ENCODE results near the gene WDR44. TPM values are rescaled to one million over a fixed set of nuclear protein-coding genes. Genes with fewer than 3 reads are reported as not detected.
"Not testable (repeated sequence)": the region's sequence is repeated elsewhere in the genome, so short reads cannot be mapped to it uniquely, and the experiment has no call there.

The WDR44 gene, protein sequence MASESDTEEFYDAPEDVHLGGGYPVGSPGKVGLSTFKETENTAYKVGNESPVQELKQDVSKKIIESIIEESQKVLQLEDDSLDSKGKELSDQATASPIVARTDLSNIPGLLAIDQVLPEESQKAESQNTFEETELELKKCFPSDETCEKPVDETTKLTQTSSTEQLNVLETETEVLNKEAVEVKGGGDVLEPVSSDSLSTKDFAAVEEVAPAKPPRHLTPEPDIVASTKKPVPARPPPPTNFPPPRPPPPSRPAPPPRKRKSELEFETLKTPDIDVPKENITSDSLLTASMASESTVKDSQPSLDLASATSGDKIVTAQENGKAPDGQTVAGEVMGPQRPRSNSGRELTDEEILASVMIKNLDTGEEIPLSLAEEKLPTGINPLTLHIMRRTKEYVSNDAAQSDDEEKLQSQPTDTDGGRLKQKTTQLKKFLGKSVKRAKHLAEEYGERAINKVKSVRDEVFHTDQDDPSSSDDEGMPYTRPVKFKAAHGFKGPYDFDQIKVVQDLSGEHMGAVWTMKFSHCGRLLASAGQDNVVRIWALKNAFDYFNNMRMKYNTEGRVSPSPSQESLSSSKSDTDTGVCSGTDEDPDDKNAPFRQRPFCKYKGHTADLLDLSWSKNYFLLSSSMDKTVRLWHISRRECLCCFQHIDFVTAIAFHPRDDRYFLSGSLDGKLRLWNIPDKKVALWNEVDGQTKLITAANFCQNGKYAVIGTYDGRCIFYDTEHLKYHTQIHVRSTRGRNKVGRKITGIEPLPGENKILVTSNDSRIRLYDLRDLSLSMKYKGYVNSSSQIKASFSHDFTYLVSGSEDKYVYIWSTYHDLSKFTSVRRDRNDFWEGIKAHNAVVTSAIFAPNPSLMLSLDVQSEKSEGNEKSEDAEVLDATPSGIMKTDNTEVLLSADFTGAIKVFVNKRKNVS
- 15.3 and 15.9 TPM in 2 replicates for total RNA-seq

DNA sequence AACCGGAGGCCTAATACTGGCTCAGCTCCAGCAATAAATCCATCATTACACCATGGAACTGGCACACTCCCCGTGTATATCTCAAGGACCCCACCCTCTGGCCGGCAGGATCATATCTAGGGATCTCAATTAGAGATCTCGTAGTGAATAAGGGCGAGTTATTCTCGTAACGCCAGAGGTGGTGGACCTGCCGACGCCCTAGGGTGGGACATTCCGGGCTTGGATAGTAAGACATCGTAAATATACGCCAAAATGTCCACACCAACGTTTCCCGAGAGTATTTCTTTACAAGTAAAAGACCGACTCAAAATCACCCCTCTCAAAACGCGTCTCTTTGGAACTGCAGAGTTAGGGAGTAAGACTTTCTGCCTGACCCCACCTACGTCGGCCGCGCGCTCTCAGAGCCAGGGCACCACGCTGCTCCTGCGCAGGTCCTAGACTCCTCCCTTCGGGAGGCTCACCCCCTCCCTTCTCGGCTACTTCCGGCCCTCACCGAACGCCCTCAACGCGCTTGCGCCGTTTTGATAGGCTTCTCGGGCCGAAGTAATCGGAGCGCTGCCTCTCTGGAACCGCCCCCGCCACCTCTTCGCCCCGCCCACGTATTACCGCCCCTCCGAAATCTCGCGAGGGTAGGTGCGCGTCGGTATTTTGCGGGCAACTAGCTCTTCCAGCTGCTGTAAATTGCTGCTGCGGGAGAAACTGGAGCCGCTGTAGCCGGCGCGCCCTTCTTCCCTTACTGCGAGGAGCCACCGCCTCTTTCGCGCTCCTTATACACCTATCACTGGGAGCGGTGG, at the start of gene WDR44:
WDR44 (plus strand) TSS at position 643 of the 794 bp plus-strand sequence. CDS start 398 bp downstream, outside the sequence.
- intact Hi-C loops (cut with micrococcal nuclease) = loop anchor here (1.0 to 10.0 kb wide), 9 partner anchors 97 to 1597 kb away; partner anchors contain the start of genes DOCK11, NDUFA1, NKAP and PGRMC1

DNA sequence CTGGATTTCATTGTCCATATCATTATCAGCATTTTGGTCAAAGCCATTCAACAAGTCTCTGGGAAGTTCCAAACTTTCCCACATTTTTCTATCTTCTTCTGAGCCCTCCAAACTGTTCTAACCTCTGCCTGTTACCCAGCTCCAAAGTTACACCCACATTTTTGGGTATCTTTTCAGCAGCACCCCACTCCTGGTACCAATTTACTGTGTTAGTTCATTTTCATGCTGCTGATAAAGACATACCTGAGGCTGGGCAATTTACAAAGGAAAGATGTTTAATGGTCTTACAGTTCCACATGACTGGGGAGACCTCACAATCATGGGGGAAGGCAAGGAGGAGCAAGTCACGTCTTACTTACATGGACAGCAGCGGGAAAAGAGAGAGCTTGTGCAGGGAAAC, 40.1 kb upstream of the WDR44 start:
- intact Hi-C loops (cut with micrococcal nuclease) = not testable (repeated sequence)

DNA sequence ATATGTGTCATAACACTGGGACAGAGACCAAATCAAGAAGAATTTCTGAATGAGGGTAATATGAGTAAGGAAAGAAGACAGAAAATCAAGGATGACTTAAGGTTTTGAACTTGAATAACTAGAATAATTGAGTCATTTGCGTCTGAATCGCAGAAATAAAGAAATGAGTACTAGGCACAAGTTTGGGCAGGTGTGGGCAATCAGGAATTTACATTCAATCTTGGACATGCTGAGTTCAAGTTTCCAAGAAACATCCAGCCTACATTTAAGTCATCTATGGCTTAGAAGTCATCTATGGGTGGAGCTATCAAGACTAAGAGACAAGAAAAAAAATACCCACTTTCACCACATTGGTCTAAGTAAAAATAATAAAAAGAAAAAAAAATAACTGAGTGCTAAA, 30.4 kb upstream of the WDR44 start:
- intact Hi-C loops (cut with micrococcal nuclease) = no loop called here

DNA sequence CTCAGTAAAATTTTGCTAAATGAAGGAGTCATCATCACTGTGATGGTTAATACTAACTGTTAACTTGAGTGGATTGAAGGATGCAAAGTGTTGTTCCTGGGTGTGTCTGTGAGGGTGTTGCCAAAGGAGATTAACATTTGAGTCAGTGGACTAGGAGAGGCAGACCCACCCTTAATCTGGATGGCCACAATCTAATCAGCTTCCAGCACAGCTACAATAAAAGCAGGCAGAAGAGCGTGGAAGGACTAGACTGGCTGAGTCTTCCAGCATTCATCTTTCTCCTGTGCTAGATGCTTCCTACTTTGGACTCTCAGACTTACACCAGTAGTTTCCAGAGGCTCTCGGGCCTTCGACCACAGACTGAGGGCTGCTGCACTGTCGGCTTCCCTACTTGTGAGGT, 21.3 kb upstream of the WDR44 start:
- intact Hi-C loops (cut with micrococcal nuclease) = no loop called here

DNA sequence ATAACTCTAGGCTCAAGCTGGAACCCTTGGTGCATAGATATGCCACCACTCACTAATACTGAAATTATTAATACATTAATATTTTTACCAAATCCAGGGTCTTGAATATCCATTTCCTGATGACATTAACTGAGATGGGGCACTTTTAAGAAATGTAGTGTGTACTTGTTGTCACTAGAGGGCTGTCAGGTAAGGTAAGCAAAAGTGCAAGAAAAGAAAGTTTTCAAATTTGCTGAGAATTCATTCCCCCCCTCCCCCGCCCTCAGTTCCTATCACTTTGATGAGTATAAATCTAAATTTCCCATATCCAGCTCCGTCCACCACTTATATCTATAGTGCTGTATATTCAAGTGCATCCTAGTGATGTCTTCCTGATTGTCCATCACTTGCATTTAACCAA, 20.5 kb upstream of the WDR44 start:
- intact Hi-C loops (cut with micrococcal nuclease) = loop anchor here (1.0 to 5.0 kb wide), 2 partner anchors 276 to 482 kb away; no protein-coding TSS in a partner anchor

DNA sequence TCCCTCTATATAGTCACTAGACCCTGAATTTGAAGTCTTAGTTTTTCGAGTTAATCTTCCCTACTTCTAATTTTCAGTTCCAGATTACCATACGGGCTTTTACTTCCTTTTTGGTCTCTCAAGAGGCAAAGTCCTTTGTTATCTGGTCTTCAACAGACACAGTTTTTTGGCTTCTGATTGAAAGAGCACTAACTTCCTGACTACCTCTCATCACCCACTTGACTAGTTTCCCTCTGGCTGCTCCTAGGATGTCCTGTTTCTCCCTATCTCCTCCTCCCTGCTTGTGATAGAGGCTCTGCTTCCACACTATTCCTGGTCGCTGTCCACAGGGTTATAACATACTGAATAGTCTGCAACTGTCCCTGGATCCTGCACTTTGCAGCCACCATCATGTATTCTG, 16.7 kb upstream of the WDR44 start:
- intact Hi-C loops (cut with micrococcal nuclease) = loop anchor here (5.0 kb wide), 1 partner anchor 478 kb away; no protein-coding TSS in a partner anchor

DNA sequence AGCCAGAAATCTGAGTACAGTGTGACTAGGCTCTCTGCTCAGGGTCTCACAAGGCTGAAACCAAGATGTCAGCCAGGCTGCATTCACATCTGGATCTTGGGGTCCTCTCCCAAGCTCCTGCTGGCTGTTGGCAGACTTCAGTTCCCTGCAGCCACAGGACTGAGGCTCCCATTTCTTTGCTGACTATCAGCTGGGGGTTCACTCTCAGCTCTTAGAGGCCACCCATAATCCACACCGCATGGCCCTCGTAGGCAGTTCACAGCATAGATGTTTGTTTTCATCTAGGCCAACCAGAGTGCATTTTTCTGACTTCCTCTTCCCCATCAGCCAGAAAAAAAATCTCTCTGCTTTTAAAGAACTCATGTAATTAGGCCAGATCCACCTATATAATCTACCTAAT, 8.2 kb upstream of the WDR44 start:
- intact Hi-C loops (cut with micrococcal nuclease) = no loop called here

DNA sequence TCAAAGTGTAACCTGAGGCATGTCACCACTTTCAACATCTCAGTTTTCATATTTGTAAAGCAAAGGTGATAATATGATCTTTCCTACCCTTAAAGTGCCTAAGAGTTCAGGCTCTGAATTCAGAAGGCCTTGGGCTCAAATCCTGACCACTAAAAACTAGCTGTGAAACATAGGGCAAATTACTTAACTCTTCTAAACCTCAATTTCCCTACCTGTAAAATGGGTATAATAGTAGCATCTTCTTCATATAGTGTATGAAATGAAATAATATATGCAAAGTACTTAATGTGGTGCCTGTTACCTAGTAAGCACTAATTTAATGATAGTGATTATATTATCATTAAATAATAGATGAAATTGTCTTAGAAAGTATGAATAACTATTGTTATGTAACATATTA, 7.0 kb upstream of the WDR44 start:
- intact Hi-C loops (cut with micrococcal nuclease) = no loop called here

DNA sequence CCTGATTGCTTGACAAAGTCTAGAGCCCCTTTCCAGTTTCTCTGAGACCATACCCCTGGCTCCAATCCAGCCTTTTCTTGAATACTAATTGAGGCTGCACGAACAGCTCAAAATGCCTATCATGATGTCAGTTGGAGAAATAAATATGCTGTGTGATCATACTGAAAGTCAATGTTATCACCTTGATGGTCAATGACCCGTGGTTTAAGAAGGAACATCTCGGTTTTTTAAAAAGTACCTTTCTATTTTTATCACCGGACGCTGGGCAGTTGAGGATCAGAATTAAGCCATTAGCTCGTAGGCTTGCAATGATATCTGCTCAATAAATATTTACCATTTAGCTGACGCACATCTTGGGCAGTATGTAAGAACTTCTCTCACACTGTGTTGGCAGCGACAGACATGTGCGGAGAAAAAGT, 852 bp upstream of the WDR44 start:
- intact Hi-C loops (cut with micrococcal nuclease) = loop anchor here (5.0 to 10.0 kb wide), 4 partner anchors 257 to 1597 kb away; partner anchors contain the start of genes NDUFA1, NKAP, RNF113A and SLC25A5

DNA sequence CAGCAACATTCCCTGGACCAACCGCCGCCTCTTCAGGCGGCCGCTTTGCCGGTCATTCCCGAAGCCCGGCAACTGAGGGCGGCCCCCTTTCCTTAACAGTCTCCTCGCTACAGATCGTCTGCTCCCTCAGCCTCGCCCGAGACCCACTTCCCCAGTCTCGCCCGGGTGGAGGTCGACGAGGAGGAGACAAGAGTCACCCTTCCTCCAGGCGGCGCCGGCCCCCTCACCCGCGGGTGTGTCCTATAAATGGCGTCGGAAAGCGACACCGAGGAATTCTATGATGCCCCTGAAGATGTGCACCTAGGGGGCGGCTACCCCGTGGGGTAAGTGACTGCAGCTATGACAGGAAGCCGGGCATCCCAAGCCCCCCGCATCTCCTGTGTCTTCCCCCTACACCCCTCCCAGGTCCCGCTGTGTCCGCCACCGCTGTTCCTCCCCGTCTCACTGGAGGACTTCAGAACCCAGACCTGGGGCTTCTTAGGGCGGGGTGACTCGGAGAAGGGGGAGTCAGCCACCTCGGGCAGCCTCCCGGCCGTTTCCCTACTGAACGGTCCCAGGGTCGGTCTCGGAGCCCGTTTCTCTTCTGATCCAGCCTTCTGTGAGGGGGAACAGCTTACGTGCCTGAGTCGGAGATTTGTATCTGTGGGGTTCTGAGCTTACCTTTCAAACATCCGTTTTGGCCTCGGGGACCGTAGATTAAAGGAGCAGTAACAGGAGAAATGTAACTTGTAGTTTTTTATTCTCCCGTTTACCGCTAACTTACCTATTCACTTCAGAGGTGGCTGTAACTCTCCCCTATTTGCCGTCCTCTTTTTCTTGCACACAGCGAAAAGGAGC, 570 bp downstream of the WDR44 start:
- intact Hi-C loops (cut with micrococcal nuclease) = loop anchor here (1.0 to 10.0 kb wide), 9 partner anchors 96 to 1596 kb away; partner anchors contain the start of genes DOCK11, NDUFA1, NKAP and PGRMC1

DNA sequence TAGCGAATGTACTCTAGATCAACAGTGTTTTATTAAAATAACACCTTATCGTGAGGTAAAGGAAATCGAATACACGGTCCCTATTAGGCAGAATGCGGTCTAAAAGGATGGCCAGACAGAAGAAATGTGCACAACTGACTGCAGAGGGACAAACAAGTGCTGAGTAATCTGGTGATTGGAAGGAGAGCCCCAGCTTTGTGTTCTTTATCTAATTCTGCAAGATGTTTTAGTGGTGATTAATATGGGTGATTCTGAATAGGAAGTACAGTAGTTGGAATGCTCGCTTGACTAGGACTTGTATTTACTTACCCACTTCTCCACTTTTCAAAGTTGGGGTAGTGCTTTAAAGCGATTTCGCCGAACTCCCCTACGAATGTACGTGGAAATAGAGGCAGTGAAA, 1.2 kb downstream of the WDR44 start:
- intact Hi-C loops (cut with micrococcal nuclease) = loop anchor here (2.0 to 10.0 kb wide), 7 partner anchors 96 to 1595 kb away; partner anchors contain the start of genes NDUFA1, NKAP, RNF113A and SLC25A5

DNA sequence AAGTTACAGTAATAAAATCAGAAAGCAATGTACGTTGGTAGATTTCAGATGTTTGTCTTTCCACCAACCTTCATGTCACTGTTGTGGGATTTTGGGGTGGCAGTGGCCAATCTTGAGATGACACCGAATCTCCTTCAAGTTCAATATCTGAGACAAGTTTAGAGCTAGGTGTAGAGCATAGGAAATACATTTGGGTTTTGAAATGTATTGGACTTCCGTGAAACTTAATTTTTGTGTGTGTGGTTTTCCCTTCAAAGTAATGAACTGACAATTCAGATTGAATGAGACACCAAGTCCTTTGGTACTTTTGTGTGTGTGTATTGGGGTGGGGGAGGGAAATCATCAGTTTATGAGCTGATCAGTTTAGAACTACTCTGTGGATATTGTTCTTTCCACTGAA, 1.8 kb downstream of the WDR44 start:
- intact Hi-C loops (cut with micrococcal nuclease) = loop anchor here (2.0 to 10.0 kb wide), 8 partner anchors 45 to 1595 kb away; partner anchors contain the start of genes NDUFA1, NKAP, RNF113A and SLC25A5

DNA sequence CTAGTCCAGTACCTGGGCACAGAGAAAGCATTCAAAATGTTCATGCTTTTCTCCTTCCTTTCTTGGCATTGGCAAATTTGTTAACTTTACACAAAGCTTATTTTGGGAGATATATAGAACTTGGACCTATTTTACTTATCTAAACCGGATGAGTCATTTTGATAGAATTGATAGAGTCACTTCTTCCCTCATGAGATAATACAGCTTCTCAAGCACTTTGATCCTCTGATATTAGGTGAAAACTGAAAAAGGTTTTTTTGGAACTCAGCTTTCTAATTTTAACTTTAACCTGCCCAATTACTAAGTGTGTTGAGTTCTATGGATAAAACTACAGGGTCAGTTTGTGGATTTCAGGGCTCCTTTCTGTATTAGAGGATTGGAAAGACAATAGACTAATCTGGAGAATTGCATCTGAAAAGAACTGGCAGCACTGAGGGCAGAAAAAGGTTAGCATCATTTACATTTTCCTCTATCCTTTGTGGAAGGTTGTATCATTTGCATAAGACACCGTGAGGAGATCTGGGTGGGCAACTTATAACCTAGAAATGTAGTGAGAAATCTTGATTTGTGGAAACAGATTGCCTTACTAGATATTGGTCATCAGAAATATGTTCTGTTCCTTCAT, 2.4 kb downstream of the WDR44 start:
- intact Hi-C loops (cut with micrococcal nuclease) = loop anchor here (2.0 to 10.0 kb wide), 5 partner anchors 45 to 1594 kb away; partner anchors contain the start of genes NDUFA1, NKAP, RNF113A and SLC25A5

DNA sequence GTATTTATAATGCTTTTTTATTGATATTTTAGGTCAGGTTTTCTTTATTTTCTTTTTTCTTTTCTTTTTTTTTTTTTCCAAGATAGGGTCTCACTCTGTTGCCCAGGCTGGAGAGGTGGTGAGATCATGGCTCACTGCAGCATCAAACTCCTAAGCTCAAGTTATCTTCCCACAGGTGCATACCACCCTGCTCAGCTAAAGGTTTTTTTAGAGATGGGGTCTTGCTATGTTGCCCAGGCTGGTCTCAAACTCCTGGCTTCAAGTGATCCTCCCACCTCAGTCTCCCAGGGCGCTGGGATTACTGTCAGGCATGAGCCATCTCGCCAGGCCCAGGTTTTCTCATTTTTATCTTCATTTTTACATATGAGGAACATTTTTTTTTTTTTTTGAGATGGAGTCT, 3.3 kb downstream of the WDR44 start:
- intact Hi-C loops (cut with micrococcal nuclease) = loop anchor here (2.0 to 10.0 kb wide), 5 partner anchors 44 to 1593 kb away; partner anchors contain the start of genes NDUFA1, NKAP, RNF113A and SLC25A5

DNA sequence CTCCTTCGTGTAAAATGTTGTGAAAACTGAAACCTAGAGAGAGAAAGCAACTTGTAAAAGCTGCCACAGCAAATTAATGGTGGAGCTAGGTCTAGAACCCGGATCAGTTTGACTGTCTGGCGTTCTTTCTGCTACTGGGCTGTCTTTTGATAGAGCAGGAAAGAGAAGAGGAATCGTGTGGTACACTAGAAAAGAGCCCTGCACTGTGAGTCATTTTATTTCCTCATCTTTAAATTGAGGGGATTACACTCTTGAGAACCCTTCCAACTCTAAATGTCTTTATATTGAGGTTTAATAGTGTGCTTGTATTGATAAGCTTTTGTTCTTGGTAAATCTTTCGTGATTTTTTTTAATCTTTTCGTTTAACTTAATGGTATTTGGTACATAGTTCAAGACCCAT, 4.3 kb downstream of the WDR44 start:
- intact Hi-C loops (cut with micrococcal nuclease) = no loop called here

DNA sequence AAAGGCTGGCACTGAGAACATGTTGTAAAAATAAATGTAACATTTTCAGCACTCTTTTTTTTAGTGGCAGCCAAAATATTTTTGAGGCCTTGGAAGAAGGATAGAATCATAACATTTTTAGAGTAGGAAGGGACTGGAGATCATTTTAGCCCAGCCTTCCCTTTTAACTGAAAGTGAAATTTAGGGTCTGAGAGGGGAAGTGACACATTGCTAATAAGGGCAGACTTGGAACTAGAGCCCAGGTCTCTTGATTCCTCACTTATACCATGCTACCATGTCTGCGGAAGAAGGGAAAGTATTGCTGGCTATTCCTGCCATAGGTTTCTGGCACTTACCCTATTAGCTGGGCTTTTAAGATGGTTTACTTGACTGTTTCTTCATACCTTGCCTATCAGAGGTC, 4.8 kb downstream of the WDR44 start:
- intact Hi-C loops (cut with micrococcal nuclease) = no loop called here

DNA sequence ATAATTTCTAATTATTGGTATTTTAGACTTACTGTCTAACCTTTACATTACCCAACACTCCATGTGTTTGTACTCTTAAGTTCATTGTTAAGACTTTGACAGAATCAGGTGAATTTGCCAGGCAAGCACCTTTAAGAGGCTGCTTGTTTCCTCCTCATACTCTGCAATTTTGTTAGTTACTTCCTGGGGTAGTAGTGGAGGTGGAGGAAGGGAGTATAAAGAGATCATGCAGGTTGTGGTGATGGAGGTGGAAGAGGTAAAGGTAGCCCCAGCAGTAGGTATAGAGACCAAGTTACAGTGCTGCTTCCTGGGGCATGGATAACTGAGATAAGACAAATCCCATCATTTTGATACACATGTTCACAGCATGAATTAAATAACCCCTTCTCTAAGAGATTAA, 6.7 kb downstream of the WDR44 start:
- intact Hi-C loops (cut with micrococcal nuclease) = no loop called here

DNA sequence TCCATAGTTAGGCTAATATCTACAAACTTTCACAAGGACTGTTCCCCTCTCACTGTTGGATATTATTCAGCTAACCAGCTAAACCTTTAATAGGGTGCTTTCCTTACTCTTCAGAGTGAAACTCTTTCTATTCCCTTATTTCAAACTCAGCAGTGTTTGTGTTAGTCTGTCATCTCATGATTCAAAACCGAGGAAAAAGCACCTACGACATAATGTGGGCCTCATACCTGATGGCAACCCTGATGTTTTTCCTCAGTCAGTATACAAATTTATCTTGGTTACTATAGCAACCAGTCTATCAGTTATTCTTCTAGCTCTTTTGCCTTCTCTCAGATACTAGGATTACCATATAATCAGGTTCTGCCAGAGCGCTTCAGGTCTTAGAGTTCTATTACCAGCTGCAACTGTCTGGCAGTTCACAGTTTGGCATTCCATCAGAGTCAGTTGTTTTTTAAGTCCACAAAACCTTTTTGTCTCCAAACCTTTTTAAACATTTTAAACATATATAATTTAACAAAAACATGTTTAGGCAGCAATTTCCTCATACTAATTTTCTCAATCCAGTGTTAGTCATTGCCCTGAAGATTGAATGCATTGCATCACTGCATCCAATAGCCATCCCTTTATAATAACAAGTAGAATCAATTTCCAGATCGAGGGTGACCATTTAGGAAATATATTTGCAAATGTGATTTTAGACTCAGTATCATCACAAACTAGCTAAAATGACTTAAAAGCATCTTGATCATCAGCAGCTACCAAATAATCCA, 7.4 kb downstream of the WDR44 start:
- intact Hi-C loops (cut with micrococcal nuclease) = no loop called here
